ENCODE measurements around the gene PCLAF.

PCLAF gene, protein sequence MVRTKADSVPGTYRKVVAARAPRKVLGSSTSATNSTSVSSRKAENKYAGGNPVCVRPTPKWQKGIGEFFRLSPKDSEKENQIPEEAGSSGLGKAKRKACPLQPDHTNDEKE

DNA sequence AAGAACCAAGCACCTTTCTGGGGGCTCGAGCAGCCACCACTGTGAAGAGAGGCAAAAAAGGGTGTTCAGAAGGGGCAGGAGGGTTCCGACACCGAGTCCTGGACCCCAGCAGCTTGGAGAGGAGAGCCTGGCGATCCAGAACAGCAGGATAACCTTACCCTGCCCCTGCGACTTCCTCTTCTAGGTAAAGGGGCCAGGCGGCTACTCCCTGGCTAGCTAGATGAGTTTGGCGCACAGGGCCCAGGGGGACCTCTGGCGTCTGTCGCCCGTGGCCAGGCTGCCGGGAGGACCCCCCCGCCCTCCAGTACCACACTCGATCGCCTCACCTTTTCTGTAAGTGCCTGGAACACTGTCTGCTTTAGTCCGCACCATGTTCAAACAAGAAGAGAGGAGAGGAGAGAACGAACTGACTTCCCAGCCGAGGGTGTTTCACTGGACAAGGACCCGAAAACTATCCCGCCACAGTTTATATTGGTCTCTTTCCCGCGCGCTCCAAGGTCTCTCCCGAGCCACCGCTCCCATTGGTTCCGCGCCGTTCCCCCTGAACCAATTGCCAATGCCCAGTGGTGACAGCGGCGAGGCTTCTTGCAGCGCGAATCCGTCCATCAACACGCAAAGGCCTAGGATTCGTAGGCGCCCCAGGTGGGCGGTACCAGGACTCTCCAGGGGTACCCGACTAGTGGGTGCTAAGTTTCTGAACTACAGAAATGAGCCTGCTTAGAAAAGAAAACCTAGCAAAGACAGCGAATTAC, at the start of gene PCLAF:
TSS of gene PCLAF (minus strand) at position 442 of the 752 bp plus-strand sequence. CDS start at position 372, 70 bp downstream.
- Histone ChIP-seq H3K4me1 (ENCODE audit: control insufficient read depth, insufficient read depth, low read length) (peaks cover 5% of the 10 kb centered on the region), H3K27me3 (replicated peaks; ENCODE audit: control insufficient read depth, insufficient read depth, low read length) (no peaks in the 10 kb centered on the region), H3K9ac (ENCODE audit: low read length) (peak within 1 kb of the TSS; percentile 62), H3K9me3 (ENCODE audit: control insufficient read depth, low read length) (no peaks in the 10 kb centered on the region), H3K4me3 (ENCODE audit: low read length) (peak within 1 kb of the TSS; percentile 79), H3K36me3 (ENCODE audit: control insufficient read depth, insufficient read depth, low read length, severe bottlenecking) (no peaks in the 10 kb centered on the region)
- peak; percentile 99 for DNase-seq (ENCODE audit: low read depth)

DNA sequence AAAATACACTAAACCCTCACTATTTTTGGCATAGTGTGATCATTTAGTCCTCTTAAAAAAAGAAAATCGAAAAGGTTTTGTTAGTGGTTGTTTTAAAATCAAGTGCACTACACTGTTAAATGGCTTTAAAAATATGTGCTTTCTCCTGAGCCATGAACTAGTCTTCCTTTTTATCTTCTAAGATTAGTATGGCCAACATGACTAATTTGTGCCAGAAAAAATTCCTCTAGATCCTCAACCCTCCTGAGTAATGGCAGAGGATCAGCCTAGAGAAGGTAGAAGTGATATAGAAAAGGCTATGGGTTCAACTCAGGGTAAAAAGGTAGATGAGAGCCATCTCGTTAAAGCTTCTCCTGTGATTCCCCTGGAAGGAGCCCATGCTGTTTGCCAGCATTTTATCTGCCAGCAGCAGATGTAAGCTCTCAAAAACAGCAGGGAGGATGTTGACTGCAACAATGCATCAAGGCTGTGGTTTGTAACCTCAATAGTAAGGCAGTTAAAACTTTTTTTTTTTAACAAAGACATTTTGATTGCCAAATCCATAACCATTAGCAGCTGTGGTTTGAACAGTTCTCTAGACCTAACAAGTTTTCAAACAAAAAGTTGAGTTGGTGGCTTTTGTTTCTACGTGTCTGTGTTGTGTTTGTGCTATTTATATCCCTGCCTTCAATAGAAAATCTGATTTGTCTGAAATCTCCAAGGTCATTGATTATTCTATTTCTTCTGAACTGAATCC, 48.9 kb upstream of the PCLAF start:
- peaks cover 17% of the 10 kb centered on the region for H3K4me1 ChIP-seq (ENCODE audit: control insufficient read depth, insufficient read depth, low read length)
- no peaks in the 10 kb centered on the region for H3K27me3 ChIP-seq (replicated peaks; ENCODE audit: control insufficient read depth, insufficient read depth, low read length)
- no peak overlapping the region for H3K9ac ChIP-seq (ENCODE audit: low read length)
- no peaks in the 10 kb centered on the region for H3K9me3 ChIP-seq (ENCODE audit: control insufficient read depth, low read length)
- no peak overlapping the region for H3K4me3 ChIP-seq (ENCODE audit: low read length)
- H3K36me3 ChIP-seq (ENCODE audit: control insufficient read depth, insufficient read depth, low read length, severe bottlenecking), result peaks cover 35% of the 10 kb centered on the region
- DNase-seq (ENCODE audit: low read depth), result peak; percentile 95

DNA sequence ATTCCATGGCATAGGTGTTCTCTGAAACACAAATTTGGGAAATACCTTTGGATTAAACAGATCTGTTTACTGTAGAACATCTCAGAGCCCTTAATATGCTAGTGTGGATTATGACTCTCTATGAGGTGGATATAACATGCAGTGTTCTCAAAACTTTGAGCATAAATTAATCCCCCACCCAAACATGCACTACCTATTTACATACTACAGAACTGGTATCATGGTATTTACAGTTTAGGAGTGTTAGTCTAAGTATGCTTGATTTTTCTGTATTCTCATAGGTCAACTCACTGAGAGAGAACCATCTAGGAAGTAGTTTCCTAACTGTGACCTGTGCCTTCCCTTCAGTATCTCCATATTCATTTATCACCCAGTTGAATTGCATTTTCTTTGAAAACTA, 48.2 kb upstream of the PCLAF start:
- DNase-seq (ENCODE audit: low read depth), result no peak
- no peak overlapping the region for H3K4me3 ChIP-seq (ENCODE audit: low read length)
- H3K9me3 ChIP-seq (ENCODE audit: control insufficient read depth, low read length), result no peaks in the 10 kb centered on the region
- peaks cover 39% of the 10 kb centered on the region for H3K36me3 ChIP-seq (ENCODE audit: control insufficient read depth, insufficient read depth, low read length, severe bottlenecking)
- no peak overlapping the region for H3K9ac ChIP-seq (ENCODE audit: low read length)
- peaks cover 17% of the 10 kb centered on the region for H3K4me1 ChIP-seq (ENCODE audit: control insufficient read depth, insufficient read depth, low read length)
- no peaks in the 10 kb centered on the region for H3K27me3 ChIP-seq (replicated peaks; ENCODE audit: control insufficient read depth, insufficient read depth, low read length)

DNA sequence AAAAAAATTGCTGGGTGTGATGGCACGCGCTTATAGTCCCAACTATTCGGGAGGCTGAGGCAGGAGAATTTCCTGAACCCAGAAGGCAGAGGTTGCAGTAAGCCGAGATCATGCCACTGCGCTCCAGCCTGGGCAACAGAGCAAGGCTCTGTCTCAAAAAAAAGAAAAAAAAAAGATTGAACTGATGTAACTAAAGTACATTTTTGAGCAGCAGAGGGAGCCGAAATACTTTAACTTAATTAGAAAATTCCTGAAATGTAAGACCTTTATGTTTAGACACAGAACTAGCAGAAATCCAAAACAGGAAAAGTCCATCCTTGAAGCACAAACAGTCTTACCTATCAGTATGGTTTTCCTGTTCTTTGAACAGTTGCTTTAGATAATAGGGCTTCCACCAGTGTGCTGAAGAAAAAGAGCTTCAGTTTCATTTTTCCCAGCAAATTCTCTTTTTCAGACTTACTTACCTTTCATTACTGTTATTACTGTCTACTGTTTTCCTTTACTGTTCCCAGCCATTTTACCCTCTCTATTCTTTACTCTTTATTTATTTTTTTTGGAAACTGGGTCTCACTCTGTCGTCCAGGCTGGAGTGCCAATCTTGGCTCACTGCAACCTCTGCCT, 45.7 kb upstream of the PCLAF start:
- Histone ChIP-seq H3K36me3 (ENCODE audit: control insufficient read depth, insufficient read depth, low read length, severe bottlenecking) (peaks cover 55% of the 10 kb centered on the region), H3K27me3 (replicated peaks; ENCODE audit: control insufficient read depth, insufficient read depth, low read length) (no peaks in the 10 kb centered on the region), H3K4me3 (ENCODE audit: low read length) (no peak overlapping the region), H3K4me1 (ENCODE audit: control insufficient read depth, insufficient read depth, low read length) (peaks cover 17% of the 10 kb centered on the region), H3K9me3 (ENCODE audit: control insufficient read depth, low read length) (no peaks in the 10 kb centered on the region), H3K9ac (ENCODE audit: low read length) (no peak overlapping the region)
- DNase-seq (ENCODE audit: low read depth), result peak; percentile 73

DNA sequence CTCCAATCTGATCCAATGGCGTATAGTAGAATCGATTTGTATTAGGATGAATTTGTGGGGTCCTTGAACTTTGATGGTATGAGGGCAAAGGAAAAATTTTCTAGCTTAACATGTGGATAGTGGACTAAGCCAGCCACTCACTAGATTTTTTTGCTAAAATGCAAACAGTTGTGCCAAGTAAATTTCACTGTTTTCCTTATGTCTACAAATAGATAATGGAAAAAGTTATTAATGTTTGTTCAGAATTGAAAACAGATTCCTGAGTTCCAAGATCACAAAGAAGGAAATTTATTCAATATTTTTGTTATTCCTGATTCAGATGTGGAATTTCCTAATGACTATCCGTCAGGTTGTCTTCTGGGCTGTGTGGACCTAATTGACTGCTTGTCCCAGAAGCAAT, 44.0 kb upstream of the PCLAF start:
- no peaks in the 10 kb centered on the region for H3K27me3 ChIP-seq (replicated peaks; ENCODE audit: control insufficient read depth, insufficient read depth, low read length)
- H3K9me3 ChIP-seq (ENCODE audit: control insufficient read depth, low read length), result no peaks in the 10 kb centered on the region
- H3K36me3 ChIP-seq (ENCODE audit: control insufficient read depth, insufficient read depth, low read length, severe bottlenecking), result peaks cover 65% of the 10 kb centered on the region
- no peak overlapping the region for H3K4me3 ChIP-seq (ENCODE audit: low read length)
- DNase-seq (ENCODE audit: low read depth), result no peak
- H3K9ac ChIP-seq (ENCODE audit: low read length), result no peak overlapping the region
- peaks cover 10% of the 10 kb centered on the region for H3K4me1 ChIP-seq (ENCODE audit: control insufficient read depth, insufficient read depth, low read length)

DNA sequence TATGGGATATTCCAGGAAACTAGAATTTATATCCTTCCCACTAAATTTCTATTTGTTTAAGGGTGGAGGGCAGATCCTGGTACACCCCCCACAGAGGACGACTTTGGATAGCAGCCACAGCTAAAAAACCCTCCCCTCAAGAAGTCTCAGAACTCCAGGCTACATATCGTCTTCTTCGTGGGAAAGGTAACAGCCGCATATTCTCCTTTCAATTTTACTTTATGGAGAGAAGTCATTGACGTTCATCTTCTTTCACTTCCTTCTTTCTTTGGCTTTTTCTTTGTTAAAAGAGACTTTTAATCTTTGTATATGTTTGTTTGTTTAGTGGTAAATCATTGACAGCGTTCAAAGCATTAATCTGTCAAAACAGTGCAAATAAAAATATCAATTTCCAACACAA, 42.7 kb upstream of the PCLAF start:
- no peak overlapping the region for H3K9ac ChIP-seq (ENCODE audit: low read length)
- no peaks in the 10 kb centered on the region for H3K9me3 ChIP-seq (ENCODE audit: control insufficient read depth, low read length)
- peaks cover 66% of the 10 kb centered on the region for H3K36me3 ChIP-seq (ENCODE audit: control insufficient read depth, insufficient read depth, low read length, severe bottlenecking)
- no peaks in the 10 kb centered on the region for H3K27me3 ChIP-seq (replicated peaks; ENCODE audit: control insufficient read depth, insufficient read depth, low read length)
- H3K4me1 ChIP-seq (ENCODE audit: control insufficient read depth, insufficient read depth, low read length), result no peaks in the 10 kb centered on the region
- no peak for DNase-seq (ENCODE audit: low read depth)
- no peak overlapping the region for H3K4me3 ChIP-seq (ENCODE audit: low read length)

DNA sequence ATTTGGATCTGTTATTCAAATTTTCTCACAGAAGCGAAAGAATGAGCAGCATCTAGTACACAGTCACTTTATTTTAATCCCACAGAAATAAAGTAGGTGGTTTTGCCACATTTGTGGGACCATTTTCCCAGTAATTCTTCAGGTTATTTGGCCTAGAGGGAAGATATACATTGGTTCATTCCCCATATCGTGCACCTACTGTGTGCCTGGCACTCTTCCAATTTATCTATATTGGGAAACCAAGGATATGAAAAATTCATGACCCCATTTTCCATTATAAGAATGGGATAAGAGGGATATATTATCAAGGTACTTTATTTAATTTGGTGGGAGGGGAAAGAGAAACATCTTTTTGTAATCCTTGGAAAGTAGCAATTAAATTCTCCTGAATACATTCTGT, 41.5 kb upstream of the PCLAF start:
- H3K9ac ChIP-seq (ENCODE audit: low read length), result no peak overlapping the region
- no peak overlapping the region for H3K4me3 ChIP-seq (ENCODE audit: low read length)
- no peaks in the 10 kb centered on the region for H3K4me1 ChIP-seq (ENCODE audit: control insufficient read depth, insufficient read depth, low read length)
- no peak for DNase-seq (ENCODE audit: low read depth)
- H3K27me3 ChIP-seq (replicated peaks; ENCODE audit: control insufficient read depth, insufficient read depth, low read length), result no peaks in the 10 kb centered on the region
- H3K9me3 ChIP-seq (ENCODE audit: control insufficient read depth, low read length), result no peaks in the 10 kb centered on the region
- peaks cover 71% of the 10 kb centered on the region for H3K36me3 ChIP-seq (ENCODE audit: control insufficient read depth, insufficient read depth, low read length, severe bottlenecking)

DNA sequence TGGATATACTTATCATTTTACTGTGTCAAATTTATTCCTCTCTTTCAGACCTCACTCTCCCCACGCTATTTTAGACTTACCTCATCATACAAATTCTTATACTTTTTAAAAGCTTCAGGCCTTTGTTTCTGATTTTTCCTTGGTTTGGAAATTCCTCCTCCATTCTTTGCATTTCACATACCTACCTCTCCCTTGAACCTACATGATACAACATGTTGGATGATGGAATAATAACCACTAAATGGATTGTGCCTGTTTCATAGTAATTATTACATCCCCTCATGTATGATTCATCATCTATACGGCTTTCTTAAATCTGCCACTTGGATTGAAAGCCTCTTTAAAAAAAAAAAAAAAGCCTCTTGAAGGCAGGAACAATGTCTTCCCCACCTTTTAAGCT, 31.0 kb upstream of the PCLAF start:
- H3K9me3 ChIP-seq (ENCODE audit: control insufficient read depth, low read length), result no peaks in the 10 kb centered on the region
- no peaks in the 10 kb centered on the region for H3K27me3 ChIP-seq (replicated peaks; ENCODE audit: control insufficient read depth, insufficient read depth, low read length)
- H3K4me1 ChIP-seq (ENCODE audit: control insufficient read depth, insufficient read depth, low read length), result no peaks in the 10 kb centered on the region
- H3K9ac ChIP-seq (ENCODE audit: low read length), result no peak overlapping the region
- no peak overlapping the region for H3K4me3 ChIP-seq (ENCODE audit: low read length)
- no peak for DNase-seq (ENCODE audit: low read depth)
- H3K36me3 ChIP-seq (ENCODE audit: control insufficient read depth, insufficient read depth, low read length, severe bottlenecking), result peaks cover 82% of the 10 kb centered on the region

DNA sequence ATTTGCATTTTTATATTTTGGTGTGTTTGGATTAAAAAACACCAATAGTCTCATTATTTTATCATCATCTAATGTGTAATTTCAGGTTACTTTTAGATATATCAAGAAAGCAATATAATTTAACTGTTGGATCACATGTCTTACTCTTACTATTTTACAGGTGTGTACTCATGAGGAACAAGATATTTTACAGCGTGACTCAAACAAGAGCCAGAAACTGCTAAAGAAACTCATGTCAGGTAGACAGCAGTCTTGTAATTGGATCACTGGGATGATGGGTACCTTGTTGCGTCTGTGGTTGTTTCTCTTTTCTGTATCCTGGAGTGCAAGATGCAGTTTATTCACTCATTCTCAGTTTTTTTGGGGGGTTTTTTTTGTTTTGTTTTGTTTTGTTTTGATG, 19.3 kb upstream of the PCLAF start:
- no peak overlapping the region for H3K4me3 ChIP-seq (ENCODE audit: low read length)
- no peaks in the 10 kb centered on the region for H3K27me3 ChIP-seq (replicated peaks; ENCODE audit: control insufficient read depth, insufficient read depth, low read length)
- H3K9ac ChIP-seq (ENCODE audit: low read length), result no peak overlapping the region
- no peaks in the 10 kb centered on the region for H3K9me3 ChIP-seq (ENCODE audit: control insufficient read depth, low read length)
- H3K36me3 ChIP-seq (ENCODE audit: control insufficient read depth, insufficient read depth, low read length, severe bottlenecking), result peaks cover 71% of the 10 kb centered on the region
- DNase-seq (ENCODE audit: low read depth), result no peak
- peaks cover 4% of the 10 kb centered on the region for H3K4me1 ChIP-seq (ENCODE audit: control insufficient read depth, insufficient read depth, low read length)

DNA sequence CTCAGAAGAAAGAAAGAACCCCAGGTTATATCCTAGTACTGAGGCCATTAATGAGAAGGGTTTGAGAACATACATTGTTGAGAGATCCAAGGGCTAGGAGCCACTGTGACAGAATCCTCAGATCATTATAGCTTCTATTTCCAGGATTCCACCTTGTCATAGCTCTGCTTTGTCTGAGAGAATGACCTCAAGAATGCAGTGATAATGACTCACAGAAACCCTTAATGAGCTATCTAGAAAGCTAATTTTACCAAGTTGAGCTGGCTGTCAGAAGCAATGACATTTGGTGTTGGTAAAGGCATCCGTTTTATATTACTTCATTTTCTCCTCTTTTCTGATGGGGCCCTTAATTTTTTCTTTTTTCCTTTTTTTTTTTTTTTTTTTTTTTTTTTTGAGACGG, 17.3 kb upstream of the PCLAF start:
- DNase-seq (ENCODE audit: low read depth), result no peak
- H3K9ac ChIP-seq (ENCODE audit: low read length), result no peak overlapping the region
- H3K9me3 ChIP-seq (ENCODE audit: control insufficient read depth, low read length), result no peaks in the 10 kb centered on the region
- no peaks in the 10 kb centered on the region for H3K4me1 ChIP-seq (ENCODE audit: control insufficient read depth, insufficient read depth, low read length)
- H3K36me3 ChIP-seq (ENCODE audit: control insufficient read depth, insufficient read depth, low read length, severe bottlenecking), result peaks cover 78% of the 10 kb centered on the region
- H3K27me3 ChIP-seq (replicated peaks; ENCODE audit: control insufficient read depth, insufficient read depth, low read length), result no peaks in the 10 kb centered on the region
- H3K4me3 ChIP-seq (ENCODE audit: low read length), result no peak overlapping the region

DNA sequence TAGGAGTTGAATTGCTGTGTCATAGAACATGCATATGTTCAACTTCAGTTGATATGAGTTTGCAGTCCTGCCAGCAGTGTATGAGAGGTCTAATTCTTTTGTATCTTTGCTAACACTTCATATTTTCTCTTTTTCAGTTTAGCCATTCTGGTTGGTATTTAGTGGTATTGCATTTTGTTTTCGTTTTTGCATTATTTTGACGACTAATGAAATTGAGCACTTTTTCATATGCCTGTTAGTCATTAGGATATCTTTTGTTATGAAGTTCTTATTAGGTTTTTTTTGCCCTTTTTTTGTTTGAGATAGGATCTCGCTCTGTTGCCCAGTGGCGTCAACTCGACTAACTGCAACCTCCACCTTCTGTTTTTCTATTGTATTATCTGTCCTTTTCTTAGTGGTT, 15.5 kb upstream of the PCLAF start:
- H3K9ac ChIP-seq (ENCODE audit: low read length), result no peak overlapping the region
- H3K9me3 ChIP-seq (ENCODE audit: control insufficient read depth, low read length), result no peaks in the 10 kb centered on the region
- no peaks in the 10 kb centered on the region for H3K4me1 ChIP-seq (ENCODE audit: control insufficient read depth, insufficient read depth, low read length)
- DNase-seq (ENCODE audit: low read depth), result no peak
- no peaks in the 10 kb centered on the region for H3K27me3 ChIP-seq (replicated peaks; ENCODE audit: control insufficient read depth, insufficient read depth, low read length)
- H3K36me3 ChIP-seq (ENCODE audit: control insufficient read depth, insufficient read depth, low read length, severe bottlenecking), result peaks cover 71% of the 10 kb centered on the region
- H3K4me3 ChIP-seq (ENCODE audit: low read length), result no peak overlapping the region
